Measurements from ENCODE around the gene KCTD1.
"Not testable (repeated sequence)": the region's sequence is repeated elsewhere in the genome, so short reads cannot be mapped to it uniquely, and the experiment has no call there.

KCTD1 gene

GRCh38 chr18:26456070-26456491 lies 92.3 kb downstream of the KCTD1 start:
- no peak for DNase-seq

GRCh38 chr18:26455639-26456038 lies 92.7 kb downstream of the KCTD1 start:
- DNase-seq = no peak

- DNase-seq = no peak
Measured at GRCh38 chr18:26454616-26455015, 93.7 kb downstream of the KCTD1 start.

- DNase-seq = no peak
Measured at GRCh38 chr18:26454192-26454591, 94.2 kb downstream of the KCTD1 start.

GRCh38 chr18:26453386-26453901 lies 94.9 kb downstream of the KCTD1 start:
- no peak for DNase-seq

GRCh38 chr18:26450989-26451682 lies 97.2 kb downstream of the KCTD1 start:
- DNase-seq = no peak

GRCh38 chr18:26448714-26449159 lies 99.6 kb downstream of the KCTD1 start:
- no peak for DNase-seq

- DNase-seq = no peak
Measured at GRCh38 chr18:26443853-26444252, 104.5 kb downstream of the KCTD1 start.

- DNase-seq = no peak
Measured at GRCh38 chr18:26442126-26442525, 106.2 kb downstream of the KCTD1 start.

- DNase-seq = no peak
Measured at GRCh38 chr18:26440644-26441043, 107.7 kb downstream of the KCTD1 start.

GRCh38 chr18:26439537-26439936 lies 108.8 kb downstream of the KCTD1 start:
- DNase-seq = no peak

GRCh38 chr18:26438980-26439379 lies 109.4 kb downstream of the KCTD1 start:
- DNase-seq = no peak

- DNase-seq = not testable (repeated sequence)
Measured at GRCh38 chr18:26437634-26438033, 110.7 kb downstream of the KCTD1 start.

- no peak for DNase-seq
Measured at GRCh38 chr18:26436176-26437051, 111.9 kb downstream of the KCTD1 start.

- DNase-seq = no peak
Measured at GRCh38 chr18:26435415-26436095, 112.8 kb downstream of the KCTD1 start.

- no peak for DNase-seq
Measured at GRCh38 chr18:26434887-26435286, 113.5 kb downstream of the KCTD1 start.

GRCh38 chr18:26432651-26433424 lies 115.5 kb downstream of the KCTD1 start:
- no peak for DNase-seq

GRCh38 chr18:26429535-26430226 lies 118.7 kb downstream of the KCTD1 start:
- DNase-seq = no peak

- DNase-seq = no peak
Measured at GRCh38 chr18:26425148-26425531, 123.2 kb downstream of the KCTD1 start.

GRCh38 chr18:26424428-26425147 lies 123.8 kb downstream of the KCTD1 start:
- DNase-seq = no peak

All from stimulated activated CD8-positive, alpha-beta memory T cell treated with anti-CD3 and anti-CD28 coated beads, Interleukin-4, amount 100 ng/mL, for 48 hours (primary cell).